Measurements from ENCODE around the gene CCDC69.
"Not testable (repeated sequence)": the region's sequence is repeated elsewhere in the genome, so short reads cannot be mapped to it uniquely, and the experiment has no call there.

The CCDC69 gene

DNA sequence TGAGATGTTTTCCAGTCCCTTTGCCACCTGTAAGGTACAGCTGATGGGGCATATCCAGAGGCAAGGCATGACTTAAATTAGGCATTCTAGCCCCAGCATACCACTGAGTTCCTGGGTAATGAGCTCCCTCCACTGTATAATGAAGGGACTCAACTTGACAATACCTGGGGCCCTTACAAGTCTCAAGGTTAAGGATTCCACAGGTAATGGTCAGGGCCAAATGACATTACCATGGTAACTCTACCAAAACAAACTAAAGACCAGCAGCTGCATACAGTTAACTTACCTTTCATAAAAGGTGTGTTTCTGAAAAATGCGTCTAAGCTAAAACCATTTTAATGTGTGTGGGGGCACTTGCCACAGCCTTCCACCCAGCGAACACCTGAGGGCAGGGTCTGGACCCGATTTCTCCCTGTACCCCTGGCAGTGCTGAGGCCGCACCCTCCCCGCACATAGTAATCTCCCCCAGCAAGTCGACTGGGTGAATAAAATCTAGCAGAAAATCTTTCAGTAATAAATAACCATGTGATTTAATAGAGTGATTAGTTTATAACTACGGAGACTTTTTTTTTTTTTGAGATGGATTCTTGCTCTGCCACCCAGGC lies 24.2 kb downstream of the CCDC69 start:
- Histone ChIP-seq H4K91ac (ENCODE audit: low read depth, low read length) (no peak overlapping the region), H3K79me1 (ENCODE audit: low read length) (no peaks in the 10 kb centered on the region), H3K9ac (ENCODE audit: low read length) (no peak overlapping the region), H3K27me3 (ENCODE audit: insufficient read depth, low read length) (no peaks in the 10 kb centered on the region), H3K9me3 (ENCODE audit: insufficient read depth, low read depth, low read length) (no peaks in the 10 kb centered on the region), H3K4me2 (ENCODE audit: low read length) (no peak overlapping the region), H4K8ac (ENCODE audit: low read depth, low read length) (no peak overlapping the region), H2AK5ac (ENCODE audit: low read length) (no peak overlapping the region), H3K14ac (ENCODE audit: low read length) (no peak overlapping the region), H3K36me3 (ENCODE audit: control insufficient read depth in 1 of 2, insufficient read depth in 2 of 2, low read length in 2 of 2) (no peaks in the 10 kb centered on the region), H3K18ac (ENCODE audit: low read length) (no peak overlapping the region), H2BK120ac (ENCODE audit: insufficient read depth, low read length, poor library complexity) (no peak overlapping the region), H3K27ac (ENCODE audit: low read depth, low read length) (no peak overlapping the region), H4K12ac (ENCODE audit: low read depth, low read length) (no peak overlapping the region), H3K4ac (ENCODE audit: low read depth, low read length) (no peak overlapping the region), H3K4me3 (ENCODE audit: low read depth, low read length) (no peak overlapping the region), H3K79me2 (ENCODE audit: control insufficient read depth, insufficient read depth, low read length, poor library complexity) (no peaks in the 10 kb centered on the region), H2BK12ac (ENCODE audit: low read length) (no peak overlapping the region), H2BK5ac (ENCODE audit: low read depth, low read length, poor library complexity) (no peak overlapping the region), H3K23ac (ENCODE audit: low read length) (no peak overlapping the region), H2AFZ (ENCODE audit: insufficient read depth, low read length, poor library complexity) (no peak overlapping the region), H3K4me1 (ENCODE audit: control insufficient read depth in 1 of 2, insufficient read depth in 2 of 2, low read length in 2 of 2) (peaks cover 0 to 3% of the 10 kb centered on the region in 2 experiments)
- DNase-seq: peak; percentile 73 to 96
- WGBS (ENCODE audit: extremely low coverage, insufficient coverage, insufficient read length): no CpG with 5 or more reads among the region's 7 CpGs

DNA sequence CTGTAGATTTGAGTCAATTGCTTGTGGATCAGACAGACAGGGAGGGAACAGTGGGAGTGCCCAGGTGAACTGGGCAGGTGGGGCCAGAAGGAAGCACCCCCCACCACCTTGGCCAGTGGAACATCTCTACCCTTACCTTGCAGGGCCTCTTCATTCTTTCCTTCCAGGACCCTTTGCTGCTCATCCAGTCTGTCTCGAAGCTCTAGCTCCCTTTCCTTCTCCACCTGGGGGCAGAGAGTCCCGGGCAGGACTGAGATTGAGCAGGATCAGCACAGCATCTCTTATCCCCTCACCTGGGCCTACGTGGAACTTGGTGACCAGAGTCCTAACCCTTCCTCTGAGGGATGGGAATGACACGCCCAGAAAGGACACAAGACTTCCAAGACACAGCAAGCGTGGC lies 25.0 kb downstream of the CCDC69 start:
- Histone ChIP-seq H3K79me1 (ENCODE audit: low read length) (no peaks in the 10 kb centered on the region), H4K8ac (ENCODE audit: low read depth, low read length) (no peak overlapping the region), H3K9me3 (ENCODE audit: insufficient read depth, low read depth, low read length) (no peaks in the 10 kb centered on the region), H3K18ac (ENCODE audit: low read length) (no peak overlapping the region), H3K4ac (ENCODE audit: low read depth, low read length) (no peak overlapping the region), H2AK5ac (ENCODE audit: low read length) (no peak overlapping the region), H3K4me2 (ENCODE audit: low read length) (no peak overlapping the region), H2BK120ac (ENCODE audit: insufficient read depth, low read length, poor library complexity) (no peak overlapping the region), H2BK5ac (ENCODE audit: low read depth, low read length, poor library complexity) (no peak overlapping the region), H3K4me3 (ENCODE audit: low read depth, low read length) (no peak overlapping the region), H2AFZ (ENCODE audit: insufficient read depth, low read length, poor library complexity) (no peak overlapping the region), H3K4me1 (ENCODE audit: control insufficient read depth in 1 of 2, insufficient read depth in 2 of 2, low read length in 2 of 2) (peaks cover 0 to 3% of the 10 kb centered on the region in 2 experiments), H3K36me3 (ENCODE audit: control insufficient read depth in 1 of 2, insufficient read depth in 2 of 2, low read length in 2 of 2) (no peaks in the 10 kb centered on the region), H3K27me3 (ENCODE audit: insufficient read depth, low read length) (no peaks in the 10 kb centered on the region), H2BK12ac (ENCODE audit: low read length) (no peak overlapping the region), H3K27ac (ENCODE audit: low read depth, low read length) (no peak overlapping the region), H3K23ac (ENCODE audit: low read length) (no peak overlapping the region), H3K9ac (ENCODE audit: low read length) (no peak overlapping the region), H3K14ac (ENCODE audit: low read length) (no peak overlapping the region), H3K79me2 (ENCODE audit: control insufficient read depth, insufficient read depth, low read length, poor library complexity) (no peaks in the 10 kb centered on the region), H4K91ac (ENCODE audit: low read depth, low read length) (no peak overlapping the region), H4K12ac (ENCODE audit: low read depth, low read length) (no peak overlapping the region)
- DNase-seq: no peak
- WGBS (ENCODE audit: extremely low coverage, insufficient coverage, insufficient read length): no CpG with 5 or more reads among the region's 5 CpGs

DNA sequence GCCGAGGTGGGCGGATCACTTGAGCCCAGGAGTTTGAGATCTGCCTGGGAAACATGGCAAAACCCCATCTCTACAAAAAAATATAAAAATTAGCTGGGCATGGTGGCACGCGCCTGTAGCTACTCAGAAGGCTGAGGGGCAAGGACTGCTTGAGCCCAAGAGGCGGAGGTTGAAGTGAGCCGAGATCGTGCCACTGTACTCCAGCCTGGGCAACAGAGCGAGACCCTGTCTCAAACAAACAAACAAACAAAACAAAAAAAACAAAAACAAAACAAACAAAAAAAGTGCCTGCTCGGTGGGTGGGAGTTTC lies 26.6 kb downstream of the CCDC69 start:
- not testable (repeated sequence) for H3K79me1 ChIP-seq (ENCODE audit: low read length); H2AFZ ChIP-seq (ENCODE audit: insufficient read depth, low read length, poor library complexity); H3K27ac ChIP-seq (ENCODE audit: low read depth, low read length); DNase-seq; H3K14ac ChIP-seq (ENCODE audit: low read length); H4K8ac ChIP-seq (ENCODE audit: low read depth, low read length); H3K79me2 ChIP-seq (ENCODE audit: control insufficient read depth, insufficient read depth, low read length, poor library complexity); H3K9ac ChIP-seq (ENCODE audit: low read length); H3K18ac ChIP-seq (ENCODE audit: low read length); H3K27me3 ChIP-seq (ENCODE audit: insufficient read depth, low read length); H3K4me3 ChIP-seq (ENCODE audit: low read depth, low read length); H3K23ac ChIP-seq (ENCODE audit: low read length); H2BK120ac ChIP-seq (ENCODE audit: insufficient read depth, low read length, poor library complexity); H3K36me3 ChIP-seq (ENCODE audit: control insufficient read depth in 1 of 2, insufficient read depth in 2 of 2, low read length in 2 of 2); H2BK5ac ChIP-seq (ENCODE audit: low read depth, low read length, poor library complexity); H3K4me1 ChIP-seq (ENCODE audit: control insufficient read depth in 1 of 2, insufficient read depth in 2 of 2, low read length in 2 of 2); H2AK5ac ChIP-seq (ENCODE audit: low read length); H2BK12ac ChIP-seq (ENCODE audit: low read length); H3K9me3 ChIP-seq (ENCODE audit: insufficient read depth, low read depth, low read length); H4K12ac ChIP-seq (ENCODE audit: low read depth, low read length); H4K91ac ChIP-seq (ENCODE audit: low read depth, low read length); H3K4ac ChIP-seq (ENCODE audit: low read depth, low read length); H3K4me2 ChIP-seq (ENCODE audit: low read length)
- WGBS (ENCODE audit: extremely low coverage, insufficient coverage, insufficient read length): no CpG with 5 or more reads among the region's 9 CpGs

DNA sequence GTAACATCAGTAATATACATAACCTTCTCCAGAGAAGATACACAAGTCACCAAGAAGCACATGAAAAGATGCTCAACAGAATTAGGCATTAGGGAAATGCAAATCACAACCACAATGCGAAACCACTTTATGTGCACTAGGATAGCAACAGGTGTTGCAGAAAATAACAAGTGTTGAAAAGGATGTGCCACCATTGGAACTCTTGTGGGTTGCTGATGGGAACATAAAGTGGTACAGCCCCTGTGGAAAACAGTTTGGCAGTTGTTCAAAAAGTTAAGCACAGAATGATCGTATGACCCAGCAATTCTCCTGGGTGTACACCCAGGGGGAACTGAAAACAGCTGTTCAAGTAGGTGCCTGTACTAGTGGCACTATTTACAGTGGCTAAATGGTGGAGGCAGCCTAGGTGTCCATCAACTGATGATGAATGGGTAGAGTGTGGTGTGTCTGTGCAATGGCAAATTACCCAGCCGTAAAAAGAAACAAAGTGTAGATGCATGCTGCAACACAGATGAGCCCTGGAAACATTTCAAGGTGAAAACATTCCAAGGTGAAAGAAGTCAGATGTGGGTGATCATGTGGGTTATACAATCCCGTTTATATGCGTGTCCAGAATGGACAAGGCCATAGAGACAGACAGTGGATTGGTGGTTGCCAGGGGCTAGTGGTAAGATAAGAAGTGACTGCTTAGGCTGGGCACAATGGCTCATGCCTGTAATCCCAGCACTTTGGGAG lies 27.2 kb downstream of the CCDC69 start:
- no peak overlapping the region for H3K4me2 ChIP-seq (ENCODE audit: low read length)
- DNase-seq: no peak
- WGBS (ENCODE audit: extremely low coverage, insufficient coverage, insufficient read length): no CpG with 5 or more reads among the region's 5 CpGs

More for the DNA sequence above, 27.2 kb downstream of the CCDC69 start:
- no peaks in the 10 kb centered on the region for H3K4me1 ChIP-seq (ENCODE audit: control insufficient read depth in 1 of 2, insufficient read depth in 2 of 2, low read length in 2 of 2)
- H2BK12ac ChIP-seq (ENCODE audit: low read length): no peak overlapping the region
- no peaks in the 10 kb centered on the region for H3K79me2 ChIP-seq (ENCODE audit: control insufficient read depth, insufficient read depth, low read length, poor library complexity)
- no peak overlapping the region for H2BK5ac ChIP-seq (ENCODE audit: low read depth, low read length, poor library complexity)
- no peak overlapping the region for H3K4me3 ChIP-seq (ENCODE audit: low read depth, low read length)
- no peaks in the 10 kb centered on the region for H3K79me1 ChIP-seq (ENCODE audit: low read length)
- H3K23ac ChIP-seq (ENCODE audit: low read length): no peak overlapping the region
- H4K8ac ChIP-seq (ENCODE audit: low read depth, low read length): no peak overlapping the region
- no peaks in the 10 kb centered on the region for H3K36me3 ChIP-seq (ENCODE audit: control insufficient read depth in 1 of 2, insufficient read depth in 2 of 2, low read length in 2 of 2)
- H3K27ac ChIP-seq (ENCODE audit: low read depth, low read length): no peak overlapping the region
- H3K4ac ChIP-seq (ENCODE audit: low read depth, low read length): no peak overlapping the region
- no peak overlapping the region for H2BK120ac ChIP-seq (ENCODE audit: insufficient read depth, low read length, poor library complexity)
- H3K9me3 ChIP-seq (ENCODE audit: insufficient read depth, low read depth, low read length): no peaks in the 10 kb centered on the region
- H4K91ac ChIP-seq (ENCODE audit: low read depth, low read length): no peak overlapping the region
- no peak overlapping the region for H2AFZ ChIP-seq (ENCODE audit: insufficient read depth, low read length, poor library complexity)
- H4K12ac ChIP-seq (ENCODE audit: low read depth, low read length): no peak overlapping the region
- no peak overlapping the region for H2AK5ac ChIP-seq (ENCODE audit: low read length)
- no peak overlapping the region for H3K18ac ChIP-seq (ENCODE audit: low read length)
- H3K27me3 ChIP-seq (ENCODE audit: insufficient read depth, low read length): no peaks in the 10 kb centered on the region
- no peak overlapping the region for H3K14ac ChIP-seq (ENCODE audit: low read length)
- H3K9ac ChIP-seq (ENCODE audit: low read length): no peak overlapping the region

All from trophoblast cell (in vitro differentiated cells and primary cell).